MM.1S (cell line): ENCODE measurements around the gene ZFTA.

Experiments
- DNase-seq: peaks from one replicate; pipeline ENCODE4 v3.0.0-alpha.2; 2015
- H2AFZ ChIP-seq: fragments of 300-600 bp; sonication (generic); 2 replicates; pipeline ENCODE4 v1.6.0; 2016; ENCODE audit warnings: antibody characterized with exemption, low read length
- H3F3A ChIP-seq: fragments of 300-600 bp; sonication (generic); 2 replicates; pipeline ENCODE4 v1.6.1; 2016; ENCODE audit warnings: mild to moderate bottlenecking, antibody characterized with exemption, low read length, moderate library complexity, mixed read lengths; ENCODE audit not compliant: insufficient read depth
- H3K27ac ChIP-seq: fragments of 300-600 bp; sonication (generic); 2 replicates; pipeline ENCODE4 v1.5.1; 2016; ENCODE audit warnings: mild to moderate bottlenecking, low read length
- H3K27me3 ChIP-seq: fragments of 300-600 bp; sonication (generic); replicated peaks from 2 replicates; pipeline ENCODE4 v1.6.0; 2016; ENCODE audit warnings: low read length; ENCODE audit not compliant: insufficient read depth
- H3K36me3 ChIP-seq: fragments of 300-600 bp; sonication (generic); replicated peaks from 2 replicates; pipeline ENCODE4 v1.6.1; 2016; ENCODE audit warnings: mild to moderate bottlenecking, low read length, mixed read lengths; ENCODE audit not compliant: insufficient read depth
- H3K4me1 ChIP-seq: fragments of 300-600 bp; sonication (generic); 2 replicates; pipeline ENCODE4 v1.6.1; 2016; ENCODE audit warnings: low read length, mixed read lengths
- H3K4me2 ChIP-seq: fragments of 300-600 bp; sonication (generic); 2 replicates; pipeline ENCODE4 v1.6.0; 2016; ENCODE audit warnings: low read depth, low read length
- H3K4me3 ChIP-seq: fragments of 300-600 bp; sonication (generic); 2 replicates; pipeline ENCODE4 v1.5.1; 2016; ENCODE audit warnings: low read length, mixed read lengths
- H3K79me2 ChIP-seq: fragments of 300-600 bp; sonication (generic); 2 replicates; pipeline ENCODE4 v1.6.1; 2016; ENCODE audit warnings: mixed run types, low read length, mixed read lengths
- H3K9ac ChIP-seq: fragments of 300-600 bp; sonication (generic); 2 replicates; pipeline ENCODE4 v1.6.1; 2016; ENCODE audit warnings: low read length, mixed read lengths
- H3K9me2 ChIP-seq: fragments of 300-600 bp; sonication (generic); replicated peaks from 2 replicates; pipeline ENCODE4 v1.6.1; 2016; ENCODE audit warnings: mild to moderate bottlenecking, low read length, mixed read lengths; ENCODE audit not compliant: insufficient read depth
- H3K9me3 ChIP-seq: fragments of 300-600 bp; sonication (generic); replicated peaks from 2 replicates; pipeline ENCODE4 v1.6.1; 2016; ENCODE audit warnings: mild to moderate bottlenecking, low read length, mixed read lengths; ENCODE audit not compliant: insufficient read depth
- H4K20me1 ChIP-seq: fragments of 300-600 bp; sonication (generic); 2 replicates; pipeline ENCODE4 v1.6.1; 2016; ENCODE audit warnings: mild to moderate bottlenecking, low read length, moderate library complexity, mixed read lengths; ENCODE audit not compliant: insufficient read depth
- CTCF ChIP-seq: fragments of 300-600 bp; sonication (generic); IDR thresholded peaks from 2 replicates; pipeline ENCODE4 v1.5.1; 2016; ENCODE audit warnings: antibody characterized with exemption, low read length, mixed read lengths
- EZH2 ChIP-seq: fragments of 300-600 bp; sonication (generic); optimal IDR thresholded peaks from 2 replicates; pipeline ENCODE3; 2017; ENCODE audit warnings: low read depth, mild to moderate bottlenecking, antibody characterized with exemption, low read length, mixed read lengths
- EZH2phosphoT487 ChIP-seq: fragments of 300-600 bp; sonication (generic); IDR thresholded peaks from 2 replicates; pipeline ENCODE4 v1.6.1; 2018; ENCODE audit warnings: antibody characterized with exemption, low read length

The ZFTA gene

GRCh38 chr11:63795066-63795465 is 26.5 kb upstream of the ZFTA start:
- no peak overlapping the region for H3K9ac ChIP-seq
- H3K4me3 ChIP-seq = no peak overlapping the region
- H4K20me1 ChIP-seq = no peaks in the 10 kb centered on the region
- H3K27ac ChIP-seq = no peak overlapping the region
- H2AFZ ChIP-seq = no peak overlapping the region
- H3K4me2 ChIP-seq = no peak overlapping the region
- no peaks in the 10 kb centered on the region for H3K79me2 ChIP-seq
- no peaks in the 10 kb centered on the region for H3K27me3 ChIP-seq
- no peak for DNase-seq
- no peaks in the 10 kb centered on the region for H3K36me3 ChIP-seq
- H3K9me3 ChIP-seq = no peaks in the 10 kb centered on the region
- no peaks in the 10 kb centered on the region for H3K9me2 ChIP-seq
- H3F3A ChIP-seq = no peaks in the 10 kb centered on the region
- H3K4me1 ChIP-seq = no peaks in the 10 kb centered on the region
- TF ChIP-seq EZH2 (no peak), CTCF (no peak), EZH2phosphoT487 (no peak)

GRCh38 chr11:63793161-63793560 is 24.6 kb upstream of the ZFTA start:
- TF ChIP-seq EZH2 (no peak), CTCF (no peak), EZH2phosphoT487 (no peak)
- Histone ChIP-seq H3K27me3 (no peaks in the 10 kb centered on the region), H2AFZ (no peak overlapping the region), H3F3A (no peaks in the 10 kb centered on the region), H3K4me2 (no peak overlapping the region), H3K9me2 (no peaks in the 10 kb centered on the region), H3K27ac (no peak overlapping the region), H4K20me1 (no peaks in the 10 kb centered on the region), H3K9ac (no peak overlapping the region), H3K9me3 (no peaks in the 10 kb centered on the region), H3K79me2 (no peaks in the 10 kb centered on the region), H3K4me3 (no peak overlapping the region), H3K4me1 (no peaks in the 10 kb centered on the region), H3K36me3 (no peaks in the 10 kb centered on the region)
- no peak for DNase-seq

- Histone ChIP-seq H3K9ac (no peak overlapping the region), H3K4me2 (no peak overlapping the region), H3K4me1 (no peaks in the 10 kb centered on the region), H3K27ac (no peak overlapping the region), H3K27me3 (no peaks in the 10 kb centered on the region), H3F3A (no peaks in the 10 kb centered on the region), H4K20me1 (no peaks in the 10 kb centered on the region), H3K9me2 (no peaks in the 10 kb centered on the region), H3K79me2 (no peaks in the 10 kb centered on the region), H3K4me3 (no peak overlapping the region), H3K36me3 (no peaks in the 10 kb centered on the region), H2AFZ (no peak overlapping the region), H3K9me3 (no peaks in the 10 kb centered on the region)
- no peak for DNase-seq
- TF ChIP-seq EZH2phosphoT487 (no peak), EZH2 (no peak), CTCF (no peak)
Observed at GRCh38 chr11:63791495-63792167, 23.1 kb upstream of the ZFTA start.
